Measurements from ENCODE around the gene MYO15B.

GRCh38 chr17:75619506-75620431 is 32.2 kb downstream of the MYO15B start:
- TF ChIP-seq, protein P1, sequence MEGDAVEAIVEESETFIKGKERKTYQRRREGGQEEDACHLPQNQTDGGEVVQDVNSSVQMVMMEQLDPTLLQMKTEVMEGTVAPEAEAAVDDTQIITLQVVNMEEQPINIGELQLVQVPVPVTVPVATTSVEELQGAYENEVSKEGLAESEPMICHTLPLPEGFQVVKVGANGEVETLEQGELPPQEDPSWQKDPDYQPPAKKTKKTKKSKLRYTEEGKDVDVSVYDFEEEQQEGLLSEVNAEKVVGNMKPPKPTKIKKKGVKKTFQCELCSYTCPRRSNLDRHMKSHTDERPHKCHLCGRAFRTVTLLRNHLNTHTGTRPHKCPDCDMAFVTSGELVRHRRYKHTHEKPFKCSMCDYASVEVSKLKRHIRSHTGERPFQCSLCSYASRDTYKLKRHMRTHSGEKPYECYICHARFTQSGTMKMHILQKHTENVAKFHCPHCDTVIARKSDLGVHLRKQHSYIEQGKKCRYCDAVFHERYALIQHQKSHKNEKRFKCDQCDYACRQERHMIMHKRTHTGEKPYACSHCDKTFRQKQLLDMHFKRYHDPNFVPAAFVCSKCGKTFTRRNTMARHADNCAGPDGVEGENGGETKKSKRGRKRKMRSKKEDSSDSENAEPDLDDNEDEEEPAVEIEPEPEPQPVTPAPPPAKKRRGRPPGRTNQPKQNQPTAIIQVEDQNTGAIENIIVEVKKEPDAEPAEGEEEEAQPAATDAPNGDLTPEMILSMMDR (conservative IDR thresholded peaks at IDR 0.05; ENCODE audit: low read depth, low read length) = peak; percentile 79
- TF ChIP-seq EZH2phosphoT487 (IDR thresholded peaks at IDR 0.05; ENCODE audit: borderline replicate concordance, low read length) = no peak

Measured in PC-3 (cell line).